Neuronal stem cell (in vitro differentiated cells): ENCODE data around the gene ODAD3. TPM values are rescaled to one million over a fixed set of nuclear protein-coding genes. Genes with fewer than 3 reads are reported as not detected.

Experiments
- DNase-seq: peaks from one replicate; pipeline ENCODE4 v3.0.0-alpha.2; 2013; ENCODE audit warnings: low spot score
- H2AFZ ChIP-seq: one replicate; pipeline ENCODE4 v1.6.1; 2013; ENCODE audit warnings: mild to moderate bottlenecking, low read length, inconsistent platforms
- H2AK5ac ChIP-seq: 2 replicates; pipeline ENCODE4 v1.6.1; 2013; ENCODE audit warnings: low read depth, mild to moderate bottlenecking, inconsistent platforms, low read length, moderate library complexity, mixed read lengths
- H2BK120ac ChIP-seq: 2 replicates; pipeline ENCODE4 v1.6.1; 2013; ENCODE audit warnings: low read depth, mild to moderate bottlenecking, inconsistent platforms, low read length, moderate library complexity, mixed read lengths
- H2BK12ac ChIP-seq: one replicate; pipeline ENCODE4 v1.6.1; 2013; ENCODE audit warnings: low read length, inconsistent platforms
- H2BK15ac ChIP-seq: 2 replicates; pipeline ENCODE4 v1.6.1; 2013; ENCODE audit warnings: mild to moderate bottlenecking, low read length, inconsistent platforms, mixed read lengths
- H2BK5ac ChIP-seq: one replicate; pipeline ENCODE4 v1.6.1; 2013; ENCODE audit warnings: inconsistent platforms, mild to moderate bottlenecking, low read length, moderate library complexity
- H3K14ac ChIP-seq: one replicate; pipeline ENCODE4 v1.6.1; 2013; ENCODE audit warnings: low read length, inconsistent platforms
- H3K18ac ChIP-seq: 2 replicates; pipeline ENCODE4 v1.6.1; 2013; ENCODE audit warnings: low read length, inconsistent platforms
- H3K23ac ChIP-seq: 2 replicates; pipeline ENCODE4 v1.6.1; 2013; ENCODE audit warnings: low read depth, mild to moderate bottlenecking, mixed read lengths, low read length, inconsistent platforms; ENCODE audit not compliant: poor library complexity
- H3K27ac ChIP-seq: replicated peaks from 3 replicates; pipeline ENCODE4 v1.5.1; 2013; ENCODE audit warnings: low read length, inconsistent platforms
- H3K27me3 ChIP-seq, 3 experiments: 2 replicates each; pipeline ENCODE4 v1.6.1; 2013; ENCODE audit warnings: low read length in 3 of 3, mild to moderate bottlenecking in 2 of 3, inconsistent platforms in 1 of 3, low read depth in 1 of 3, mixed read lengths in 1 of 3, moderate library complexity in 1 of 3; ENCODE audit not compliant: control insufficient read depth in 3 of 3, insufficient read depth in 3 of 3
- H3K36me3 ChIP-seq, 2 donors: replicated peaks in 1 of 2; 2 replicates each; pipeline ENCODE4 v1.6.1; 2013; ENCODE audit warnings: low read length in 2 of 2; ENCODE audit not compliant: control insufficient read depth in 2 of 2, insufficient read depth in 2 of 2
- H3K4ac ChIP-seq: 2 replicates; pipeline ENCODE4 v1.6.1; 2013; ENCODE audit warnings: inconsistent platforms, mild to moderate bottlenecking, low read length, moderate library complexity
- H3K4me1 ChIP-seq, 2 donors: 1 replicate in 1 of 2; 2 replicates in 1 of 2; pipeline ENCODE4 v1.6.1; 2013; ENCODE audit warnings: low read length in 2 of 2, low read depth in 1 of 2; ENCODE audit not compliant: control insufficient read depth in 2 of 2, insufficient read depth in 1 of 2
- H3K4me2 ChIP-seq: one replicate; pipeline ENCODE4 v1.6.1; 2013; ENCODE audit warnings: mild to moderate bottlenecking, low read length, inconsistent platforms; ENCODE audit not compliant: insufficient read depth, poor library complexity, severe bottlenecking
- H3K4me3 ChIP-seq, 2 donors: 2 replicates each; pipeline ENCODE4 v1.5.1; 2013; ENCODE audit warnings: low read length in 2 of 2, mild to moderate bottlenecking in 2 of 2, inconsistent platforms in 1 of 2, moderate library complexity in 1 of 2
- H3K79me1 ChIP-seq: one replicate; pipeline ENCODE4 v1.6.1; 2013; ENCODE audit warnings: low read depth, mild to moderate bottlenecking, inconsistent platforms, low read length, moderate library complexity
- H3K9ac ChIP-seq: one replicate; pipeline ENCODE4 v1.6.1; 2013; ENCODE audit warnings: mild to moderate bottlenecking, low read depth, low read length, inconsistent platforms; ENCODE audit not compliant: poor library complexity
- H3K9me3 ChIP-seq, 2 donors: replicated peaks in 1 of 2; 2 replicates each; pipeline versions ENCODE3 to v1.6.1; 2013; ENCODE audit warnings: low read length in 2 of 2, mild to moderate bottlenecking in 2 of 2, inconsistent platforms in 1 of 2, low read depth in 1 of 2, mixed read lengths in 1 of 2, moderate library complexity in 1 of 2; ENCODE audit not compliant: control insufficient read depth in 2 of 2, insufficient read depth in 1 of 2
- H4K8ac ChIP-seq: one replicate; pipeline ENCODE4 v1.6.1; 2013; ENCODE audit warnings: low read depth, mild to moderate bottlenecking, inconsistent platforms, low read length, moderate library complexity
- H4K91ac ChIP-seq: one replicate; pipeline ENCODE4 v1.6.1; 2013; ENCODE audit warnings: low read length, low read depth, mild to moderate bottlenecking, inconsistent platforms; ENCODE audit not compliant: poor library complexity
- WGBS, 2 donors: extraction: QIAGEN DNeasy Blood & Tissue Kit; methylation state at CpG; one replicate each; pipeline ENCODE4 v1.1.7; 2013; ENCODE audit warnings: missing lambda C conversion rate in 2 of 2, mixed read lengths in 1 of 2; ENCODE audit not compliant: insufficient read length in 2 of 2, insufficient replicate concordance in 1 of 2; ENCODE audit errors: extremely low coverage in 2 of 2; 5-methylcytosine and 5-hydroxymethylcytosine counted together
- polyA plus RNA-seq, 2 experiments: library from polyadenylated mRNA; stranded (reverse); fragments of 200-250 nt; gene quantifications; one replicate each; pipeline ENCODE4 v1.2.3, GENCODE V29; 2013

The ODAD3 gene
- 0.91 TPM for polyA plus RNA-seq (2013, experiment 1 of 2)
- polyA plus RNA-seq (2013, experiment 2 of 2), result 1.2 TPM

- peak within 1 kb of the TSS; percentile 89 for H2AFZ ChIP-seq
- peak within 1 kb of the TSS; percentile 75 for H3K14ac ChIP-seq
- H4K8ac ChIP-seq, result no peak within 1 kb of the TSS
- no peak within 1 kb of the TSS for H2BK12ac ChIP-seq
- peak within 1 kb of the TSS; percentile 97 for H2BK15ac ChIP-seq
- H3K4ac ChIP-seq, result no peak within 1 kb of the TSS
- peaks cover 12% of the 10 kb centered on the region for H3K79me1 ChIP-seq
- no peaks in the 10 kb centered on the region for H3K9me3 ChIP-seq
- peak within 1 kb of the TSS; percentile 94 for H3K9ac ChIP-seq
- peak within 1 kb of the TSS; percentile 81 for H3K27ac ChIP-seq
- peaks cover 10% of the 10 kb centered on the region in 2 donors for H3K4me1 ChIP-seq
- H3K4me3 ChIP-seq, result peak within 1 kb of the TSS; percentile 74 to 94
- peak within 1 kb of the TSS; percentile 90 for H3K18ac ChIP-seq
- H2BK120ac ChIP-seq, result no peak within 1 kb of the TSS
- peak within 1 kb of the TSS; percentile 55 for H2BK5ac ChIP-seq
- peak within 1 kb of the TSS; percentile 91 for H3K4me2 ChIP-seq
- peak; percentile 99 for DNase-seq
- peak within 1 kb of the TSS; percentile 72 for H2AK5ac ChIP-seq
- whole genome bisulfite sequencing, 2 donors, result no CpG with 5 or more reads among the region's 53 CpGs
- peaks cover 22 to 39% of the 10 kb centered on the region in 2 donors for H3K36me3 ChIP-seq
- no peak within 1 kb of the TSS for H4K91ac ChIP-seq
- H3K23ac ChIP-seq, result peak within 1 kb of the TSS; percentile 87
- H3K27me3 ChIP-seq, result no peaks in the 10 kb centered on the region
These were observed at the start of gene ODAD3, which contains the start of gene PRKCSH for GRCh38 chr19:11435057-11435832. TSS of gene ODAD3 (minus strand) at chr19:11435121. CDS start at chr19:11435016, 105 bp downstream. TSS of gene PRKCSH (plus strand) at chr19:11435635. CDS start at chr19:11436118, 483 bp downstream.

- peaks cover 0 to 40% (median 16%) of the 10 kb centered on the region in 3 experiments for H3K27me3 ChIP-seq
- H2BK12ac ChIP-seq, result no peak overlapping the region
- H3K4ac ChIP-seq, result no peak overlapping the region
- no peak overlapping the region for H2AK5ac ChIP-seq
- H2BK120ac ChIP-seq, result no peak overlapping the region
- H2AFZ ChIP-seq, result no peak overlapping the region
- no peaks in the 10 kb centered on the region for H3K79me1 ChIP-seq
- no peak overlapping the region for H3K9ac ChIP-seq
- H3K4me3 ChIP-seq, result no peak overlapping the region
- WGBS, 2 donors, result no CpG with 5 or more reads among the region's 57 CpGs
- no peak for DNase-seq
- peak overlapping the region; percentile 55 for H3K23ac ChIP-seq
- H3K27ac ChIP-seq, result no peak overlapping the region
- H3K4me2 ChIP-seq, result no peak overlapping the region
- no peak overlapping the region for H2BK5ac ChIP-seq
- peaks cover 3 to 10% of the 10 kb centered on the region in 2 donors for H3K36me3 ChIP-seq
- peaks cover 0 to 5% of the 10 kb centered on the region in 2 donors for H3K4me1 ChIP-seq
- peaks cover 0 to 4% of the 10 kb centered on the region in 2 donors for H3K9me3 ChIP-seq
- no peak overlapping the region for H4K91ac ChIP-seq
- H2BK15ac ChIP-seq, result no peak overlapping the region
- peak overlapping the region; percentile 48 for H3K18ac ChIP-seq
- no peak overlapping the region for H4K8ac ChIP-seq
- no peak overlapping the region for H3K14ac ChIP-seq
These were observed 48.6 kb upstream of the ODAD3 start for GRCh38 chr19:11483366-11484111.

- peak overlapping the region; percentile 6 for H3K14ac ChIP-seq
- H3K4me3 ChIP-seq, result peak overlapping the region; percentile 42 to 45
- H3K27ac ChIP-seq, result no peak overlapping the region
- H3K79me1 ChIP-seq, result no peaks in the 10 kb centered on the region
- H3K9me3 ChIP-seq, result peaks cover 0 to 4% of the 10 kb centered on the region in 2 donors
- H4K91ac ChIP-seq, result no peak overlapping the region
- peak overlapping the region; percentile 91 for H2AFZ ChIP-seq
- peak overlapping the region; percentile 33 for H2BK15ac ChIP-seq
- no CpG with 5 or more reads among the region's 58 CpGs for WGBS, 2 donors
- no peak overlapping the region for H2BK5ac ChIP-seq
- H3K23ac ChIP-seq, result peak overlapping the region; percentile 83
- peaks cover 0 to 41% (median 16%) of the 10 kb centered on the region in 3 experiments for H3K27me3 ChIP-seq
- H3K18ac ChIP-seq, result peak overlapping the region; percentile 90
- peak; percentile 67 for DNase-seq
- no peak overlapping the region for H4K8ac ChIP-seq
- H3K4ac ChIP-seq, result no peak overlapping the region
- peak overlapping the region; percentile 44 for H3K9ac ChIP-seq
- H3K4me1 ChIP-seq, result peaks cover 0 to 5% of the 10 kb centered on the region in 2 donors
- peak overlapping the region; percentile 65 for H3K4me2 ChIP-seq
- H2BK12ac ChIP-seq, result no peak overlapping the region
- H3K36me3 ChIP-seq, result peaks cover 3 to 20% of the 10 kb centered on the region in 2 donors
- no peak overlapping the region for H2BK120ac ChIP-seq
- H2AK5ac ChIP-seq, result no peak overlapping the region
These were observed 47.6 kb upstream of the ODAD3 start for GRCh38 chr19:11482384-11483050.
